GM19397 (cell line): ENCODE measurements around the gene SPTBN2.

Source experiments
- ATAC-seq: cut with Tn5 transposase; IDR thresholded peaks from one replicate; pipeline ENCODE4 v1.9.1; 2021; ENCODE audit warnings: mild to moderate bottlenecking, moderate library complexity; ENCODE audit not compliant: unreplicated experiment

Gene SPTBN2

GRCh38 chr11:66704659-66705360 lies 24.2 kb downstream of the SPTBN2 start:
- ATAC-seq, result no peak

- no peak for ATAC-seq
These were observed 27.4 kb downstream of the SPTBN2 start for GRCh38 chr11:66701432-66702240.

DNA sequence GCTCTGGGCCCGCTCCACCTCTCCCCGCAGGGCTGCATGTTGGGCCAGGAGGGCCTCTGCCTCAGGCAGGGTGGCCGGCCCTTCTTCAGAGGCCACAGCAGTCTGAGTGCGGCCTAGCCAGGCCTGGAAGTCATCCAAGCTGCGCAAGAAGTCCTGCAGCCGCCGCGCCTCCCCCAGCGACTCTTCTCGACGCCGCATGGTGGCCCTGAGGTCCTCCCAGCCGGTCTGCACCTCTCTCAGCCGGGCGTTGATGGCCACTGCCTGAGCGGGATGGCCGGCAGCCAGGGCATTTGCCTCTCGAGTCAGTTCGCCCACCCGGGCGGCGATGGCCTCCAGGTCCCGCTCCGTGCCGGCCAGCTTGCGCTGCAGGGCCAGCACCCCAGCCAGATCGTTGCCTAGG lies 28.3 kb downstream of the SPTBN2 start:
- no peak for ATAC-seq

GRCh38 chr11:66700337-66700736 lies 28.7 kb downstream of the SPTBN2 start:
- ATAC-seq, result no peak

DNA sequence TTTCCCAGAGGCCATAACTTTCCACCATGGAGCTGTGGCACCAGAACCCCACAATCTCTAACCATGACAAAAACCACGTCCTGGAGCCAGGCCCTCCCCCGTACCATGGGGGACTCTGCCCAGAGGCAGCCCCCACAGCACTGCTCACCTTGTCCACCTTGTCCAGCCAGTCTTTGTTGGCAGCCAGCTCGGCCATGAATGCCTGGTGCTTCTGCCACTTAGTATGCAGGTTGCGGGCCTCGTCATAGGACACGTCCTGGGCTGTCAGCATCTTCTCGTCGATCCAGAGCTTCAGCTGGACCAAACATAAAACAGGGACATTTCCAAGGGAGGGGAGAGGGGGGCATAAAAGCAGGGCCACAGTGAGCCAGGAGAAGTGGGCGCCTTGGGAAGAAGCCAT lies 30.5 kb downstream of the SPTBN2 start:
- no peak for ATAC-seq

GRCh38 chr11:66697988-66698387 lies 31.0 kb downstream of the SPTBN2 start:
- no peak for ATAC-seq

DNA sequence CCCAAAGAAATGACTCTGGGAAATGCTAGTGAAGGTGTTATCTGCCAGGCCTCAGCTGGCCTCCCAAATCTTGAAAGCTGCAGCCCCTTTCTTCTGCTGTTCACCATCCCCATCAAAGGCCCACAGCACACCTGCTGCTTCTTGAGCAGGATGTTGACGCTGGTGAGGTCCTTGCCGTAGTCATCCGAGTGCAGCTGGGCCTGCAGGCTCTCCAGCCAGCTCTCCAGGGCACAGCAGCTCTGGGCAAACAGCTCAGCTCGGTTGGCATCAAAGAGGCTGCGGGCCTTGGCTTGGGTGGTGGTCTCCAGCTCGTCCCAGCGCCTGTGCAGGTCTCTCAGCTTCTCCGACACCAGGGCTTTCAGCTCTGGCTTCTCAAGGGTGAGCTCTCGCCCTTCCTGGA lies 32.9 kb downstream of the SPTBN2 start:
- ATAC-seq, result no peak

- ATAC-seq, result no peak
These were observed 34.2 kb downstream of the SPTBN2 start for GRCh38 chr11:66694732-66695207.

GRCh38 chr11:66694056-66694410 lies 35.0 kb downstream of the SPTBN2 start:
- ATAC-seq, result no peak

DNA sequence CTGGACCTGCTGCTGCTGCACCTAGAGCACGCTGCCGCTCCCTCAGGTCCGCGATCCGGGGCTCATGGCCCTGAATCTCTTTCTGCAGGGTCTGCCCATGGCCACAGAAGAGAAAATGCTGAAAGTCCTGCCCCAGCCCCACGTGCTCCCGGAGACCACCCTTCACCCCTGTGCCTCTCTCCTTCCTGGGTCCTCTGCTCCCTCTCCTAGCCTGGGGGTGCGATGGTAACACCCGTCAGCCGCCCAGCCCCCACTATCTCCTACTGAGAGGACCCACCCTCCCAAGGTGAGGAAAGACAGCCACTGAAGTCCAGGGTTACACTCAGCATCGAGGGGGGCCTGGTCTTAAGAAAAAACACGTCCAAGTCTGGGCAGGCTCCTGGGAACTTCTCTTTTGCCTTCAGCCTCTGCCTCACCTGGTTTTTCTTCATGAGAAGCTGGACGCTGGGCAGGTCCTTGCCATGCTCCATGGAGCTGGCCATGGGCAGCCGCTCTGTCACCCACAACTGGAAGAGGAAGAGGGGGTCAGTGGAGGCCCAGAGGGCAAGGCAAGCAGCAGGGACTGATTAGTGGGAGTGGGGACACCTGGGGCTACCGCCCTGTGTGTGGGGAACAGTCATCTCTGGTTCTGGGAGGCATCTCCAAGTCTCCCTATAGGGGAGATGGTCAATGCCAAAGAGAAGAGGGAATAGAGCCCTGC lies 35.5 kb downstream of the SPTBN2 start:
- no peak for ATAC-seq

GRCh38 chr11:66692871-66693331 lies 36.1 kb downstream of the SPTBN2 start:
- ATAC-seq, result no peak

DNA sequence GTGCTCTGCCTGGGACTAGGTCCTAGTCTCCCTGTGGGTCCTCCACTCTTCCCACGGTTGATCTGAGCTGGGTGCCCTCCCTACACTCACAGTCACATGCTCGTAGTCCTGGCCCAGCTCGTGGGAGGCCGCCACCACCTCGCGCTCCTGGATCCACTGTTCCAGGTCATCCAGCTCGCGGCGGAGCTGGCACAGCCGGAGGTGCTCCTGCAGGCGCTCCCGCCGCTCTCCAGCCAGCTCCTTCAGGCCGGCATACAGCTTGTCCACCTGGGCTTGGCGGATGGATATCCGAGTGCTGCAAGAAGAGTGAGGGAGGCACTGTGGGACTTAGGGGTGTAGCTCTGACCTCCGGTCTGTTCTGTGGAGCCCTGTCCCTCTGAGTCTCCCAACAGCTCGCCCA lies 36.6 kb downstream of the SPTBN2 start:
- ATAC-seq, result no peak

DNA sequence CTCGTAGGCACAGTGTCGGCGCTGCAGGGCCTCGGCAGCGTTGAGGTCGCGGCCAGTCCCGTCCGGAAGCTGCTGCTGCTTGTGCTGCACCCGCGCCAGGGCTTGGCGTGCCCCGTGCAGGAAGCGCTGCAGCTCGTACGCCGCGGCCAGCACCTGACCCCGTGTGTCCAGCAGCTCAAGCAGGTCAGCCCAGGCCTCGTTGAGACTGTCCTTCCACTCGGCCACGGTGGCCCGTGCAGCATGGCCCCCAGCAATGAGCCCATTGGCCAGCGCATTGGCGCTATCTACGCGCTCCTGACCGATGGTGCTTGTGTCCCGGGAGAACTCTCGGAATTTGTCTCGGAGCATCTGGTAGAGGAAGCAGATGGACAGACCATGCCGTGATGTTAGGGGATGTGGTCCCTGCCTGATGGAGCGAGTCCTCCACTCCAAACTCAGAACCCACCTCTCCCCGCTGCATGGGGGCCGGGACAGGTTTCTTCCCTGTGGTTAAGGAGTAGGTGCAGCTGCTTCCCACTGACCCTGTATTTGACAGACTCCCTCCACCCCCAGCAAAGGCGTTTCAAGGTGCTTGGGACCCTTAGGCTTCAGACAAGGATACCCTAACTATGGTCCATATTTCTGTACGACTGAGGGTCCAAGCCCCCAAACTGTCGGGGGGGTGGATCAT lies 37.6 kb downstream of the SPTBN2 start:
- no peak for ATAC-seq

DNA sequence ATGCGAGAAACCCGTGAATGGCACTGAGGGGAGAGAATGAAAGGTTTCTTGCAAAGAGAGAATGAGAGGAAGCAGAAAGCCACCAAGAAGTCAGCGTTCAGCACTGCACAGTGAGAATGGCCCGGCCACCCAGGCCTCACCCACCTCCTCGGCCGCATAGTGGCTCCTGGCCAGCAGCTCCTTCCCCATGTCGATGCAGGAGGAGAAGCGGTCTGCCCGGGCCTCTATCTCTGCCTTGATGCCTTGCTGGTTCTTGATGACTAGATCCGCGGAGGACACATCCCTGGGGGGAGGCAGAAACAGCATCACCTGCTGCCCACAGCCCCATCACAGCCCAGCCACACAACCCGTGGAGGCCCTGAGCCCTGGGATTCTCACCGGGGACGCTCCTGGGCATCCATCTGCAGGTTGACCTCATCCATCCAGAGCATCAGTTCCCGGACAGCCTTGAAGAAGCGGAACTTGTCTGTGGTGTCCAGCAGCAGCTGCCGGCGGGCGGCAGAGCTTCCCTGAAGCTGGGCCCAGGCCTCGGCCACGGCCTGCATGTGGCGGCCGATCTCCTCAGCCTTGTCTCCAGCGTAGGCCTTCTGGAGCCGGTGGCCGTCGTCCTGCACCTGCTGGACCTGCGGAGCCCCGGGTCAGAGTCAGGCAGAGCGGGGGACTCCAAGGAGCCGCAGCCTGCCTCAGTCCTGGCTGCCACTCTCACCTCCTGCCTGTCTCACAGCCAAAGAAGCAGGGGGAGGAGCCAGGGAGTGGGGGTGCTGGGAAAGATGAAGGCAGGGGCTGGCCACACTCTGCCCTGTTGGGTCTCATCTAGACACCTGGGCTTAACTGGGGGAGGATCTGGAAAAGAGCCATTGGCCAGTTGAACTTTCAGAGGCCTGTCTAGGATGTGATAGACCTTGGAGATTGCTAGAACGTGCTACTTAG lies 39.1 kb downstream of the SPTBN2 start:
- no peak for ATAC-seq

- ATAC-seq, result no peak
These were observed 40.2 kb downstream of the SPTBN2 start for GRCh38 chr11:66688561-66689534.

GRCh38 chr11:66687831-66688281 lies 41.2 kb downstream of the SPTBN2 start:
- no peak for ATAC-seq

DNA sequence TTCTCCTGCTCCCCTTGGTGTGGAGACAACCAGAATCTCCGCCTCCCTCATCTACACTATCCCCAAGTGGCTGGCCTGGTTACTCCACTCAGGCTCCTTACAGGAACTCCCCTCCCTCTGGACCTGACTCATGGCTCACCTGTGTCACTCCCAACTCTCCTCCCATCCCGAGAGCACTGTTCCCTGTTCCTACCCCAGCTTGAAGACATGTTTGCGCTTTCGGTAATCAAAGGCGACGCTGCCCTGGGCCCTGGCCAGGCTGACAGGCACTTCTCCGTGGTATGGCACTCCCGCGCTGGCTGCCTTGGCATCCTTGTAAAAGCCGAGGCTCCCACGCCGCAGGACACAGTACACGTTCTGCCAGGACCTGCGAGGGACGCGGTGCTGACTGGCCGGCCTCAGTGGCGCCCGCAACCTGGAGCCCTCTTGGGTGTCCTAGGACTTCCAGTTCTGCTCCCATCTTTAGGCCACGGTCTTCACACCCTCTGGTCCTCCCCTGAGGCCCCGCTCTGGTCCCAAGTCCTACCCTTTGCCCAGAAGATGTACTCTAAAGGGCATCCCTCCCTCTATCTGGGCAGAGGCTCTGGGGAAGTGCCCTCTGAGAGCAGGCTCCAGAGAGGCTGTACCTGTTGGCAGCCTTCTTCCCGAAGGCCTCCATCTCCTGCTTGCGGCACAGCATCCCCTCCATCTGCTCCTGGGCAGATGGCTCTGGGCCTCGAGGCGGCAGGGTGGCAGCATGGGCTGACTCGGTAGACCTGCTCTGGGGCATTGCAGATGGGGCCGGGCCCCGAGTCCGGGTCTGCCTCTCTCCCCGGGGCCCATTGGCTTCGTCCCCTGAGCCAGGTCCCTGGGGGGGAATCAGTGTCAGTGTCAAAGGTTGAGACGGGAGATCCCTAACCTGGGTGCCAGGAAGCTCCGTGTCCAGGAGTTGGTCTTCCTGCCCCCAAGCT lies 41.9 kb downstream of the SPTBN2 start:
- ATAC-seq, result no peak
